Fibroblast of lung (primary cell): ENCODE measurements around the gene HDAC2. TPM values are rescaled to one million over a fixed set of nuclear protein-coding genes. Genes with fewer than 3 reads are reported as not detected.

Experiments
- DNase-seq, 2 donors: peaks; one replicate each; pipeline versions ENCODE4 v3.0.0 to v3.0.0-alpha.2; 2010; ENCODE audit warnings: low read depth in 2 of 2
- H2AFZ ChIP-seq: 2 replicates; pipeline ENCODE4 v1.5.1; 2012; ENCODE audit warnings: low read length, control low read depth, inconsistent platforms
- H3K27ac ChIP-seq: 2 replicates; pipeline ENCODE4 v1.5.1; 2011; ENCODE audit warnings: low read length, control low read depth; ENCODE audit not compliant: insufficient read depth
- H3K27me3 ChIP-seq: 2 replicates; pipeline ENCODE4 v1.5.1; 2011; ENCODE audit warnings: mild to moderate bottlenecking, low read length; ENCODE audit not compliant: control insufficient read depth, insufficient read depth
- H3K36me3 ChIP-seq: 2 replicates; pipeline ENCODE4 v1.5.1; 2011; ENCODE audit warnings: low read length; ENCODE audit not compliant: control insufficient read depth, insufficient read depth
- H3K4me1 ChIP-seq: 2 replicates; pipeline ENCODE4 v1.5.1; 2011; ENCODE audit warnings: low read length; ENCODE audit not compliant: control insufficient read depth, insufficient read depth; ENCODE audit errors: extremely low read depth
- H3K4me2 ChIP-seq: 2 replicates; pipeline ENCODE4 v1.5.1; 2011; ENCODE audit warnings: low read length, control low read depth; ENCODE audit not compliant: insufficient read depth; ENCODE audit errors: extremely low read depth
- H3K4me3 ChIP-seq, 4 experiments: fragments of 200-600 bp in 1 of 4; sonication (generic) in 1 of 4; replicated peaks in 1 of 4; 2 replicates each; pipeline ENCODE4 v1.5.1; 2011 to 2016; ENCODE audit warnings: low read length in 4 of 4, low read depth in 3 of 4, mild to moderate bottlenecking in 3 of 4, control low read depth in 2 of 4, inconsistent platforms in 1 of 4, mixed read lengths in 1 of 4; ENCODE audit not compliant: insufficient read depth in 1 of 4; ENCODE audit errors: control extremely low read depth in 1 of 4
- H3K79me2 ChIP-seq: 2 replicates; pipeline ENCODE4 v1.5.1; 2012; ENCODE audit warnings: mild to moderate bottlenecking, low read length, inconsistent platforms; ENCODE audit not compliant: control insufficient read depth, insufficient read depth
- H3K9ac ChIP-seq: 2 replicates; pipeline ENCODE4 v1.5.1; 2011; ENCODE audit warnings: mild to moderate bottlenecking, low read length, control low read depth; ENCODE audit not compliant: insufficient read depth
- H3K9me3 ChIP-seq: 2 replicates; pipeline ENCODE4 v1.5.1; 2012; ENCODE audit warnings: low read depth, low read length; ENCODE audit not compliant: control insufficient read depth, insufficient read depth
- H4K20me1 ChIP-seq: 2 replicates; pipeline ENCODE4 v1.5.1; 2011; ENCODE audit warnings: low read length; ENCODE audit not compliant: control insufficient read depth, insufficient read depth; ENCODE audit errors: extremely low read depth
- EZH2 ChIP-seq: IDR thresholded peaks from 2 replicates; pipeline ENCODE4 v1.5.1; 2012; ENCODE audit warnings: low read length, control low read depth, mild to moderate bottlenecking; ENCODE audit errors: missing control alignments
- polyA plus RNA-seq, 2 donors: library from polyadenylated mRNA; depleted of rRNA in 1 of 2; stranded (reverse) in 1 of 2; unstranded in 1 of 2; fragments of >200 nt; gene quantifications; 2 replicates each; pipeline ENCODE4 v1.2.1, GENCODE V29; 2011 to 2012; ENCODE audit warnings: missing spikeins in 1 of 2
- total RNA-seq: library from RNA; depleted of rRNA; stranded (reverse); fragments of >200 nt; gene quantifications from 2 replicates; pipeline ENCODE4 v1.2.1, GENCODE V29; 2014
- TF ChIP-seq, protein P1 (sequence below), 2 donors: IDR thresholded peaks in 1 of 2; conservative IDR thresholded peaks in 1 of 2; 1 replicate in 1 of 2; 2 replicates in 1 of 2; pipeline ENCODE4 v1.5.1; 2011 to 2012; ENCODE audit warnings: low read length in 2 of 2, control low read depth in 1 of 2, inconsistent platforms in 1 of 2, low read depth in 1 of 2, mild to moderate bottlenecking in 1 of 2

Gene HDAC2
- total and polyA plus RNA-seq, 2 donors (not counting 1 experiment from before 2014, with no cell fraction given): 64.9 to 155 TPM

DNA sequence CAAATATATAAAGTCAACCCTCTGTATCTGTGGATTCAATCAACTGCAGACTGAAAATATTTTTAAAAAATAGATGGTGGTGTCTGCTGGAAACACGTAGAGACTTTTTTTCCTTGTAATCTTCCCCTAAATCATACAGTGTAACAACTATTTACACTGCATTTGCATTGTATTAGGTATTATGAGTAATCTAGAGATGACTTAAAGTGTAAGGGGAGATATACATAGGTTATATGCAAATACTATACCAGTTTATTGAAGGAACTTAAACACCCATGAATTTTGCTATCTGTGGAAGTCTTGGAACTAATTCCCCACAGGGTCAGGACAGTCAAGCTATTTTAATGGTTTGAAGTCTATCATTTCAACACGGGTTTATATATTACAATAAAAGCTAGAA lies 10.2 kb downstream of the HDAC2 start:
- H4K20me1 ChIP-seq: no peaks in the 10 kb centered on the region
- no peak overlapping the region for H3K27ac ChIP-seq
- TF ChIP-seq EZH2: no peak
- TF ChIP-seq, protein P1, sequence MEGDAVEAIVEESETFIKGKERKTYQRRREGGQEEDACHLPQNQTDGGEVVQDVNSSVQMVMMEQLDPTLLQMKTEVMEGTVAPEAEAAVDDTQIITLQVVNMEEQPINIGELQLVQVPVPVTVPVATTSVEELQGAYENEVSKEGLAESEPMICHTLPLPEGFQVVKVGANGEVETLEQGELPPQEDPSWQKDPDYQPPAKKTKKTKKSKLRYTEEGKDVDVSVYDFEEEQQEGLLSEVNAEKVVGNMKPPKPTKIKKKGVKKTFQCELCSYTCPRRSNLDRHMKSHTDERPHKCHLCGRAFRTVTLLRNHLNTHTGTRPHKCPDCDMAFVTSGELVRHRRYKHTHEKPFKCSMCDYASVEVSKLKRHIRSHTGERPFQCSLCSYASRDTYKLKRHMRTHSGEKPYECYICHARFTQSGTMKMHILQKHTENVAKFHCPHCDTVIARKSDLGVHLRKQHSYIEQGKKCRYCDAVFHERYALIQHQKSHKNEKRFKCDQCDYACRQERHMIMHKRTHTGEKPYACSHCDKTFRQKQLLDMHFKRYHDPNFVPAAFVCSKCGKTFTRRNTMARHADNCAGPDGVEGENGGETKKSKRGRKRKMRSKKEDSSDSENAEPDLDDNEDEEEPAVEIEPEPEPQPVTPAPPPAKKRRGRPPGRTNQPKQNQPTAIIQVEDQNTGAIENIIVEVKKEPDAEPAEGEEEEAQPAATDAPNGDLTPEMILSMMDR (conservative IDR thresholded peaks at IDR 0.05 in 1 of 2, IDR thresholded peaks at IDR 0.05 in 1 of 2; ENCODE audit: low read depth in 1 of 2, low read length in 2 of 2): no peak
- peaks cover 65% of the 10 kb centered on the region for H3K79me2 ChIP-seq
- no peaks in the 10 kb centered on the region for H3K27me3 ChIP-seq
- no peaks in the 10 kb centered on the region for H3K9me3 ChIP-seq
- no peaks in the 10 kb centered on the region for H3K4me1 ChIP-seq
- H3K4me2 ChIP-seq: no peak overlapping the region
- H3K4me3 ChIP-seq: no peak overlapping the region
- no peak for DNase-seq
- no peak overlapping the region for H3K9ac ChIP-seq
- H3K36me3 ChIP-seq: no peaks in the 10 kb centered on the region
- H2AFZ ChIP-seq: no peak overlapping the region

- H3K4me1 ChIP-seq: no peaks in the 10 kb centered on the region
- no peak overlapping the region for H3K4me3 ChIP-seq
- peaks cover 54% of the 10 kb centered on the region for H3K79me2 ChIP-seq
- no peak for TF ChIP-seq EZH2
- TF ChIP-seq, protein P1 (conservative IDR thresholded peaks at IDR 0.05 in 1 of 2, IDR thresholded peaks at IDR 0.05 in 1 of 2; ENCODE audit: low read depth in 1 of 2, low read length in 2 of 2): no peak
- H2AFZ ChIP-seq: no peak overlapping the region
- no peaks in the 10 kb centered on the region for H3K9me3 ChIP-seq
- H4K20me1 ChIP-seq: no peaks in the 10 kb centered on the region
- H3K27ac ChIP-seq: no peak overlapping the region
- no peak overlapping the region for H3K4me2 ChIP-seq
- no peak for DNase-seq
- H3K36me3 ChIP-seq: peaks cover 3% of the 10 kb centered on the region
- H3K9ac ChIP-seq: no peak overlapping the region
- no peaks in the 10 kb centered on the region for H3K27me3 ChIP-seq
Observed at GRCh38 chr6:113959235-113959634, 11.7 kb downstream of the HDAC2 start.

GRCh38 chr6:113954653-113955052 lies 16.3 kb downstream of the HDAC2 start:
- Histone ChIP-seq H3K4me2 (no peak overlapping the region), H3K4me3 (no peak overlapping the region), H3K4me1 (no peaks in the 10 kb centered on the region), H2AFZ (no peak overlapping the region), H3K36me3 (peaks cover 4% of the 10 kb centered on the region), H4K20me1 (no peaks in the 10 kb centered on the region), H3K27me3 (no peaks in the 10 kb centered on the region), H3K9ac (no peak overlapping the region), H3K9me3 (no peaks in the 10 kb centered on the region), H3K27ac (no peak overlapping the region), H3K79me2 (peaks cover 11% of the 10 kb centered on the region)
- peak in 1 of 2 donors; percentile 33 for DNase-seq
- TF ChIP-seq EZH2: no peak
- TF ChIP-seq, protein P1 (conservative IDR thresholded peaks at IDR 0.05 in 1 of 2, IDR thresholded peaks at IDR 0.05 in 1 of 2; ENCODE audit: low read depth in 1 of 2, low read length in 2 of 2): no peak
